ENCODE results near the gene CD27.

DNA sequence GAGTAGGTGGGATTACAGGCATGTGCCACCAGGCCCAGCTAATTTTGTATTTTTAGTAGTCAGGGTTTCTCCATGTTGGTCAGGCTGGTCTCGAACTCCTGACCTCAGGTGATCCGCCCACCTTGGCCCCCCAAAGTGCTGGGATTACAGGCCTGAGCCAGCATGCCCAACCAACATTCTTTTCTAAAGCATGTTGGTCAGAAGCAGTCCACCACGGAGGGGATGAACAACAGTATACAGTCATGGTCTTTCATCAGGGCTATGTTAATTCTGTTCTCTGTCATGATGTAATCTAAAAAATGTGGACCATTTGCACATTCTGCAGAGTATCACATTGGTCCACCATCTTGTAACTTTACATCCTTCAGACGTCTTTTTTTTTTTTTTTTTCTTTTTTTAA lies 44.7 kb downstream of the CD27 start:
- TF ChIP-seq, protein P1, sequence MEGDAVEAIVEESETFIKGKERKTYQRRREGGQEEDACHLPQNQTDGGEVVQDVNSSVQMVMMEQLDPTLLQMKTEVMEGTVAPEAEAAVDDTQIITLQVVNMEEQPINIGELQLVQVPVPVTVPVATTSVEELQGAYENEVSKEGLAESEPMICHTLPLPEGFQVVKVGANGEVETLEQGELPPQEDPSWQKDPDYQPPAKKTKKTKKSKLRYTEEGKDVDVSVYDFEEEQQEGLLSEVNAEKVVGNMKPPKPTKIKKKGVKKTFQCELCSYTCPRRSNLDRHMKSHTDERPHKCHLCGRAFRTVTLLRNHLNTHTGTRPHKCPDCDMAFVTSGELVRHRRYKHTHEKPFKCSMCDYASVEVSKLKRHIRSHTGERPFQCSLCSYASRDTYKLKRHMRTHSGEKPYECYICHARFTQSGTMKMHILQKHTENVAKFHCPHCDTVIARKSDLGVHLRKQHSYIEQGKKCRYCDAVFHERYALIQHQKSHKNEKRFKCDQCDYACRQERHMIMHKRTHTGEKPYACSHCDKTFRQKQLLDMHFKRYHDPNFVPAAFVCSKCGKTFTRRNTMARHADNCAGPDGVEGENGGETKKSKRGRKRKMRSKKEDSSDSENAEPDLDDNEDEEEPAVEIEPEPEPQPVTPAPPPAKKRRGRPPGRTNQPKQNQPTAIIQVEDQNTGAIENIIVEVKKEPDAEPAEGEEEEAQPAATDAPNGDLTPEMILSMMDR (IDR thresholded peaks at IDR 0.05; ENCODE audit: low read depth, low read length), result no peak
- TF ChIP-seq EZH2phosphoT487 (IDR thresholded peaks at IDR 0.05; ENCODE audit: low read depth), result no peak
